Heart left ventricle (tissue), 13 donors: Measurements from ENCODE around the gene EYS.

Source experiments
- CTCF ChIP-seq, 12 donors: fragments of 200-600 bp; sonication (generic) in 4 of 12; IDR thresholded peaks; one replicate each; pipeline versions ENCODE4 v1.5.0 to v1.8.0; 2018 to 2022; ENCODE audit warnings: antibody characterized with exemption in 12 of 12, mild to moderate bottlenecking in 5 of 12
- POLR2A ChIP-seq, 2 donors: fragments of 450-650 bp; IDR thresholded peaks; one replicate each; pipeline ENCODE4 v1.6.1; 2017; ENCODE audit warnings: antibody characterized with exemption in 2 of 2, mild to moderate bottlenecking in 2 of 2, moderate library complexity in 2 of 2
- donor health status: ischemic (EF 13 %, LVEDD 7.1; RV severe dilation, severe dysfunction).
- donor health status: DM: no; HTN: yes; CAD: no.
- donor health status: DM: no; HTN: no; CAD: no.
- donor health status: ischemic (EF 25% LVEDD 6.9; RV normal size, moderate dysfunction).
- donor health status: ischemic (EF 25% LVEDD 5.7; RV mildly dilated, moderate dysfunction).
- donor health status: ischemic (EF 35%, LVEDD 5.7; RV mildly dilated, moderate dysfunction).
- donor health status: nonischemic (EF 11% LVEDD 7.7; RV severe dilation, severe dysfunction).
- donor health status: DM: yes; HTN: yes; CAD: no.
- donor health status: PGD.
- donor health status: ischemic (EF 29% LVEDD 5.4; RV normal size, mild dysfunction).
- donor health status: nonischemic (EF 23%, LVEDD 6.1; RV moderate dilation, normal function).

GRCh38 chr6:63673692-63674091 is 2033.3 kb downstream of the EYS start:
- TF ChIP-seq CTCF (IDR thresholded peaks at IDR 0.05) (no peak), POLR2A (IDR thresholded peaks at IDR 0.05) (no peak)
